WI38 (cell line): Measurements from ENCODE around the gene CSF1R.

Experiments used
- H3K4me3 ChIP-seq: 2 replicates; pipeline ENCODE4 v1.5.1; 2011; ENCODE audit warnings: low read depth, mild to moderate bottlenecking, control low read depth, low read length
- CTCF ChIP-seq: IDR thresholded peaks from 2 replicates; pipeline ENCODE4 v1.5.1; 2012; ENCODE audit warnings: low read depth, mild to moderate bottlenecking, control low read depth, low read length

CSF1R gene

GRCh38 chr5:150124596-150124995 lies 38.2 kb upstream of the CSF1R start:
- H3K4me3 ChIP-seq = no peak overlapping the region
- no peak for TF ChIP-seq CTCF

- H3K4me3 ChIP-seq = no peak overlapping the region
- no peak for TF ChIP-seq CTCF
These were observed 37.8 kb upstream of the CSF1R start for GRCh38 chr5:150124111-150124557.

- no peak overlapping the region for H3K4me3 ChIP-seq
- no peak for TF ChIP-seq CTCF
These were observed 37.2 kb upstream of the CSF1R start for GRCh38 chr5:150123542-150123941.

GRCh38 chr5:150122536-150123481 lies 36.5 kb upstream of the CSF1R start:
- TF ChIP-seq CTCF = no peak
- no peak overlapping the region for H3K4me3 ChIP-seq

- H3K4me3 ChIP-seq = no peak overlapping the region
- no peak for TF ChIP-seq CTCF
These were observed 35.8 kb upstream of the CSF1R start for GRCh38 chr5:150122158-150122510.

- no peak for TF ChIP-seq CTCF
- no peak overlapping the region for H3K4me3 ChIP-seq
These were observed 35.2 kb upstream of the CSF1R start for GRCh38 chr5:150121448-150122157.
